Peyer's patch (tissue), 4 donors: ENCODE measurements around the gene STK32A.

ENCODE experiments used
- POLR2A ChIP-seq, 2 donors: fragments of 450-650 bp; IDR thresholded peaks; one replicate each; pipeline ENCODE4 v1.5.1; 2017; ENCODE audit warnings: antibody characterized with exemption in 2 of 2, mild to moderate bottlenecking in 2 of 2, moderate library complexity in 2 of 2
- TF ChIP-seq, protein P1 (sequence below), 6 experiments: fragments of 450-650 bp in 4 of 6; fragments of 200-600 bp in 2 of 6; sonication (generic) in 1 of 6; IDR thresholded peaks; one replicate each; pipeline ENCODE4 v1.5.1; 2017 to 2019; ENCODE audit warnings: antibody characterized with exemption in 6 of 6, mild to moderate bottlenecking in 3 of 6, moderate library complexity in 1 of 6

DNA sequence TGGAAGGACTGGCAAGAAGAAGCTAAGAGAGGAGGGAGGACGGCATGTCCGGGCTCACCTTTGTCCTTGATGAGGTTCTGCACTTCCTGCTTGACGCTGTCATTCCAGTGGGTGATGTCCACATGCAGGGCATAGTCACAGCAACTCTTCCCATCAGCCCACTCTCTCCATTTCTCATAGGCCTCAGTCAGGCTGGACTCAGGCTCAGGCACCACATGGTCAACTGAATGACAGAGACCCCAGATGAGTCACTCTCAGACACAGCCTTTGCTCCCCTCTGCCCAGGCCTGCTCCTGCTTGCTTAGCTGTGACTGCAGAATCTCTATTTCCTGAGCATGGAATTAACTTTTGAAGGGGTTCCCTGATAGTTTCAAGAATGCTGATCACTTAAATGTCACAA lies 180.8 kb downstream of the STK32A start:
- TF ChIP-seq, protein P1, sequence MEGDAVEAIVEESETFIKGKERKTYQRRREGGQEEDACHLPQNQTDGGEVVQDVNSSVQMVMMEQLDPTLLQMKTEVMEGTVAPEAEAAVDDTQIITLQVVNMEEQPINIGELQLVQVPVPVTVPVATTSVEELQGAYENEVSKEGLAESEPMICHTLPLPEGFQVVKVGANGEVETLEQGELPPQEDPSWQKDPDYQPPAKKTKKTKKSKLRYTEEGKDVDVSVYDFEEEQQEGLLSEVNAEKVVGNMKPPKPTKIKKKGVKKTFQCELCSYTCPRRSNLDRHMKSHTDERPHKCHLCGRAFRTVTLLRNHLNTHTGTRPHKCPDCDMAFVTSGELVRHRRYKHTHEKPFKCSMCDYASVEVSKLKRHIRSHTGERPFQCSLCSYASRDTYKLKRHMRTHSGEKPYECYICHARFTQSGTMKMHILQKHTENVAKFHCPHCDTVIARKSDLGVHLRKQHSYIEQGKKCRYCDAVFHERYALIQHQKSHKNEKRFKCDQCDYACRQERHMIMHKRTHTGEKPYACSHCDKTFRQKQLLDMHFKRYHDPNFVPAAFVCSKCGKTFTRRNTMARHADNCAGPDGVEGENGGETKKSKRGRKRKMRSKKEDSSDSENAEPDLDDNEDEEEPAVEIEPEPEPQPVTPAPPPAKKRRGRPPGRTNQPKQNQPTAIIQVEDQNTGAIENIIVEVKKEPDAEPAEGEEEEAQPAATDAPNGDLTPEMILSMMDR (IDR thresholded peaks at IDR 0.05) = no peak
- TF ChIP-seq POLR2A (IDR thresholded peaks at IDR 0.05) = no peak
